Right lobe of liver (tissue), 6 donors: Measurements from ENCODE around the gene ADAP2. TPM values are rescaled to one million over a fixed set of nuclear protein-coding genes. Genes with fewer than 3 reads are reported as not detected.
"Not testable (repeated sequence)": the region's sequence is repeated elsewhere in the genome, so short reads cannot be mapped to it uniquely, and the experiment has no call there.

Source experiments
- ATAC-seq, 4 donors: fragments of 200-7000 bp; cut with Tn5 transposase; one replicate each; pipeline ENCODE4 v1.9.1; 2020; ENCODE audit warnings: mild to moderate bottlenecking in 4 of 4, moderate library complexity in 4 of 4
- DNase-seq, 3 donors: peaks; one replicate each; pipeline ENCODE4 v3.0.0-alpha.2; 2020
- H3K27ac ChIP-seq, 3 donors: fragments of 200-600 bp; one replicate each; pipeline ENCODE4 v1.8.0; 2022
- H3K27me3 ChIP-seq, 2 donors: fragments of 200-600 bp; one replicate each; pipeline ENCODE4 v1.8.0; 2022
- H3K36me3 ChIP-seq, 4 donors: fragments of 200-600 bp; sonication (generic) in 1 of 4; one replicate each; pipeline versions ENCODE4 v1.5.1 to v1.8.0; 2017 to 2022; ENCODE audit warnings: control low read depth in 1 of 4
- H3K4me1 ChIP-seq, 4 donors: fragments of 200-600 bp; sonication (generic) in 1 of 4; one replicate each; pipeline versions ENCODE4 v1.5.1 to v1.8.0; 2017 to 2022; ENCODE audit warnings: control low read depth in 1 of 4
- H3K4me3 ChIP-seq, 3 donors: fragments of 200-600 bp; one replicate each; pipeline ENCODE4 v1.8.0; 2022
- H3K9me3 ChIP-seq, 4 donors: fragments of 200-600 bp; sonication (generic) in 1 of 4; one replicate each; pipeline versions ENCODE4 v1.5.1 to v1.8.0; 2017 to 2022; ENCODE audit warnings: control low read depth in 1 of 4
- POLR2A ChIP-seq: fragments of 450-650 bp; IDR thresholded peaks from one replicate; pipeline ENCODE4 v1.6.1; 2017; ENCODE audit warnings: antibody characterized with exemption, mild to moderate bottlenecking
- WGBS: methylation state at CpG from one replicate; pipeline ENCODE4 v1.1.6; 2018; ENCODE audit warnings: low coverage, low lambda C conversion rate; ENCODE audit not compliant: insufficient coverage; ENCODE audit errors: missing lambda C conversion rate; 5-methylcytosine and 5-hydroxymethylcytosine counted together
- intact Hi-C, 2 donors: fragments of 100-400 bp; cut with DNase I; formaldehyde crosslinking; loops; one replicate each; pipeline versions ENCODE4 v1.11.2 to v1.14.1; 2022
- total RNA-seq, 6 experiments: library from RNA; depleted of rRNA in 2 of 6; stranded (reverse); fragments of >200 nt in 2 of 6; fragmentation: NEBNext Ultra II Directional in 3 of 6; extraction: Animal tissue kit (Norgen Biotek cat#: 25700) in 3 of 6; gene quantifications; one replicate each; pipeline versions ENCODE4 v1.1.0 to v1.2.4, GENCODE V29; 2016 to 2023
- TF ChIP-seq, protein P1 (sequence below), 4 donors: fragments of 200-600 bp in 3 of 4; fragments of 450-650 bp in 1 of 4; IDR thresholded peaks; one replicate each; pipeline versions ENCODE4 v1.5.1 to v1.8.0; 2016 to 2022; ENCODE audit warnings: antibody characterized with exemption in 4 of 4, mild to moderate bottlenecking in 2 of 4
- donor health status: DM: no; HTN: yes; CAD: no.
- donor health status: DM: no; HTN: no; CAD: no.
- donor health status: DM: no; HTN: no; CAD: no.
- donor health status: DM: no; HTN: yes; CAD: no.
- donor health status: DM: no; HTN: yes; CAD: no.

The ADAP2 gene
- total RNA-seq, 6 experiments from 2014 or later: 5.4 to 13.2 (median 8.1) TPM

DNA sequence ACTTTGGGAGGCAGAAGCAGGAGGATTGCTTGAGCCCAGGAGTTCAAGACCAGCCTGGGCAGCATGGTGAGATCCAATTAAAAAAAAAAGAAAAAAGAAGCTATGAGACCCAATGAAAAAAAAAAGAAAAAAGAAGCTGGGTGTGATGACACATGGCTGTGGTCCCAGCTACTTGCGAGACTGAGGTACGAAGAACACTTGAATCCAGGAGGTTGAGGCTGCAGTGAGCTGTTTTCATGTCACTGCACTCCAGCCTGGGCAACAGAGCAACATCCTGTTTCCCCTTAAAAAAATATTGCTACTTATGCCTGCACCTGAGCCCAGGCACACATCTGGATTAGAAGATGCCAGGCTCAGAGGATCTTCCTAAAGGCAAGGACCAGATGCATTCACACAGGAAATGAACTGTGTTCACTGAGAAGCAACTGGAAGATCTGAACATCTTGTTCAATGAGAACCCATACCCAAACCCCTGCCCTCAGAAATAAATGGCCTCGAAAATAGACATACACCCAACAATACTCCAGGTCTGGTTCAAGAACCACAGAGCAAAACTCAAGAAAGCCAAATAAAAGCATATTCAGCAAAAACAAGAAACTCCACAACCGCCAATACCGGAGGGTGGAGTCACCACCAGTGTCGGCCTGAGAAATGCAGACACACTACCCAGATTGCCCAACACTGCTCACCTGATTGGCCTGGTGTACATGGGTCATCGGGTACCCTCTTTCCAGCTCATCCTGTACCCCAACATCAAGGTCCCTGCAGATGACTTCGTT lies 53.5 kb downstream of the ADAP2 start:
- Histone ChIP-seq H3K4me1 (peaks cover 0 to 12% (median 0%) of the 10 kb centered on the region in 4 donors), H3K36me3 (no peaks in the 10 kb centered on the region), H3K9me3 (no peaks in the 10 kb centered on the region), H3K27me3 (no peaks in the 10 kb centered on the region), H3K27ac (no peak overlapping the region), H3K4me3 (no peak overlapping the region)
- intact Hi-C loops: no loop called here
- 80% methylated on average over 8 of the region's 8 CpGs for WGBS
- TF ChIP-seq, protein P1, sequence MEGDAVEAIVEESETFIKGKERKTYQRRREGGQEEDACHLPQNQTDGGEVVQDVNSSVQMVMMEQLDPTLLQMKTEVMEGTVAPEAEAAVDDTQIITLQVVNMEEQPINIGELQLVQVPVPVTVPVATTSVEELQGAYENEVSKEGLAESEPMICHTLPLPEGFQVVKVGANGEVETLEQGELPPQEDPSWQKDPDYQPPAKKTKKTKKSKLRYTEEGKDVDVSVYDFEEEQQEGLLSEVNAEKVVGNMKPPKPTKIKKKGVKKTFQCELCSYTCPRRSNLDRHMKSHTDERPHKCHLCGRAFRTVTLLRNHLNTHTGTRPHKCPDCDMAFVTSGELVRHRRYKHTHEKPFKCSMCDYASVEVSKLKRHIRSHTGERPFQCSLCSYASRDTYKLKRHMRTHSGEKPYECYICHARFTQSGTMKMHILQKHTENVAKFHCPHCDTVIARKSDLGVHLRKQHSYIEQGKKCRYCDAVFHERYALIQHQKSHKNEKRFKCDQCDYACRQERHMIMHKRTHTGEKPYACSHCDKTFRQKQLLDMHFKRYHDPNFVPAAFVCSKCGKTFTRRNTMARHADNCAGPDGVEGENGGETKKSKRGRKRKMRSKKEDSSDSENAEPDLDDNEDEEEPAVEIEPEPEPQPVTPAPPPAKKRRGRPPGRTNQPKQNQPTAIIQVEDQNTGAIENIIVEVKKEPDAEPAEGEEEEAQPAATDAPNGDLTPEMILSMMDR (IDR thresholded peaks at IDR 0.05): no peak
- no peak for TF ChIP-seq POLR2A
- ATAC-seq (no peak), DNase-seq (peak in 1 of 3 donors; percentile 39)

DNA sequence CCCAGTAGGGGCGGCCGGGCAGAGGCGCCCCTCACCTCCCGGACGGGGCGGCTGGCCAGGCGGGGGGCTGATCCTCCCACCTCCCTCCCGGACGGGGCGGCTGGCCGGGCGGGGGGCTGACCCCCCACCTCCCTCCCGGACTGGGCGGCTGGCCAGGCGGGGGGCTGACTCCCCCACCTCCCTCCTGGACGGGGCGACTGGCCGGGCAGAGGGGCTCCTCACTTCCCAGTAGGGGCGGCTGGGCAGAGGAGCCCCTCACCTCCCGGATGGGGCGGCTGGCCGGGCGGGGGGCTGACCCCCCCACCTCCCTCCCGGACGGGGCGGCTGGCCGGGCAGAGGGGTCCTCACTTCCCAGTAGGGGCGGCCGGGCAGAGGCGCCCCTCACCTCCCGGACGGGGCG lies 58.2 kb downstream of the ADAP2 start:
- no CpG with 5 or more reads among the region's 33 CpGs for WGBS
- H3K9me3 ChIP-seq, H3K4me3 ChIP-seq, H3K4me1 ChIP-seq, H3K27ac ChIP-seq, intact Hi-C loops, DNase-seq, H3K27me3 ChIP-seq, H3K36me3 ChIP-seq, ATAC-seq: not testable (repeated sequence)

DNA sequence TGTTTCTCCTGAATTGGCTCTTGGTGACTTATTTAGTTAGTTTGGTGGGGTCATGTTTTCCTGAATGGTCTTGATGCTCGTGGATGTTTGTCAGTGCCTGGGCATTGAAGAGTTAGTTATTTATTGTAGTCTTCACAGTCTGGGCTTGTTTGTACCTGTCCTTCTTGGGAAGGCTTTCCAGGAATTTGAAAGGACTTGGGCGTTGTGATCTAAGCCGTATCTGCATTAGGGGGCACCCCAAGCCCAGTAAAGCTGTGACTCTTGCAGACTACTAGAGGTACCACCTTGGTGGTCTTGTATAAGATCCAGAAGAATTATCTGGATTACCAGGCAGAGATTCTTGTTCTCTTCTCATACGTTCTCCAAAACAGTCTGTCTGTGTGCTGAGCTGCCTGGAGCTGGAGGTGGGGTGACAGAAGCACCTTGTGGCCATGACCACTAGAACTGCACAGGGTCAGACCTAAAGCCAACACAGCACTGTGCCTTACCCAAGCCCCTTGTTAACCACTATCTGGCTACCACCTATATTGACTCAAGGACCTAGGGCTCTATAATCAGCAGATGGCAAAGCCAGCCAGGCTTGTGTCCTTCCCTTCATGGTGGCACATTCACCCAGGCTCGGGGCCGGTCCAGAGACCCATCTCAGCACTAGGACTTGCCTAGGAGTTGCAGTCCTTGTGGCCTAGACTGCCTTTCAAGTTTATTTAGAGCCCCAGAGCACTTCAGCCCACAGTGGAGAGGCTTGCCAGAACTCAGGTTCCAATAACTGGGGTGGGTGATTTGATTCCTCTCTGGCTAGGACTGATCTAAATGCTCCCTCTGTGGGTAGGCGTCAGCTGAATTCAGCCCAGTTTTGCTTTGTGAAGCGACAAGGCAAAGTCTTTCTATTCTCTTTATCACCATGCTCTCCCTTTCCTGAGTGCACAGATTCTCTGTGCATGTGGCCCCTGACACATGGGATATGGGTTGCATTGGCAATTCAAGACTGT lies 60.1 kb downstream of the ADAP2 start:
- H3K36me3 ChIP-seq: no peaks in the 10 kb centered on the region
- 76% methylated on average over 5 of the region's 8 CpGs for WGBS

DNA sequence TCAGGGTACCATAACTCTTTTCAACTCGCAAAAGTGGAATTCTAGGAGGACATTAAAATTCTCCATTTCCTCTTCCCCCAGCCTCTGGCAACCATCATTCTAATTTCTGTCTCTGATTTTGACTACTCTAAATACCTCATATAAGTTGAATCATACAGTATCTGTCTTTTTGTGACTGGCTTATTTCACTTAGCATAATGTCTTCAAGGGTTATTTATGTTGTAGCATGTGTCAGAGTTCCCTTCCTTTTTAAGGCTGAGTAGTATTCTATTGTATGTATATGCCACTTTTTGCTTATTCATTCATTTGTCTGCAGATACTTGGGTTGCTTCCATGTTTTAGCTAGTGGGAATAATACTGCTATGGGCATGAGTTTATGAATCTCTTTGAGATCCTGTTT lies 61.1 kb downstream of the ADAP2 start:
- Histone ChIP-seq H3K27ac (no peak overlapping the region), H3K4me3 (no peak overlapping the region), H3K4me1 (no peaks in the 10 kb centered on the region), H3K9me3 (no peaks in the 10 kb centered on the region), H3K27me3 (no peaks in the 10 kb centered on the region), H3K36me3 (no peaks in the 10 kb centered on the region)
- 71% methylated on average over 1 of the region's 1 CpG for WGBS
- intact Hi-C loops: no loop called here
- ATAC-seq: no peak
- TF ChIP-seq, protein P1 (IDR thresholded peaks at IDR 0.05): no peak
- TF ChIP-seq POLR2A: no peak
- DNase-seq: no peak

More for the DNA sequence above, 60.1 kb downstream of the ADAP2 start:
- Histone ChIP-seq H3K27ac (no peak overlapping the region), H3K4me1 (no peaks in the 10 kb centered on the region), H3K4me3 (no peak overlapping the region), H3K9me3 (no peaks in the 10 kb centered on the region), H3K27me3 (no peaks in the 10 kb centered on the region)
- TF ChIP-seq, protein P1 (IDR thresholded peaks at IDR 0.05): no peak
- no peak for TF ChIP-seq POLR2A
- intact Hi-C loops: no loop called here
- ATAC-seq: peak in 1 of 4 donors; percentile 14
- no peak for DNase-seq

DNA sequence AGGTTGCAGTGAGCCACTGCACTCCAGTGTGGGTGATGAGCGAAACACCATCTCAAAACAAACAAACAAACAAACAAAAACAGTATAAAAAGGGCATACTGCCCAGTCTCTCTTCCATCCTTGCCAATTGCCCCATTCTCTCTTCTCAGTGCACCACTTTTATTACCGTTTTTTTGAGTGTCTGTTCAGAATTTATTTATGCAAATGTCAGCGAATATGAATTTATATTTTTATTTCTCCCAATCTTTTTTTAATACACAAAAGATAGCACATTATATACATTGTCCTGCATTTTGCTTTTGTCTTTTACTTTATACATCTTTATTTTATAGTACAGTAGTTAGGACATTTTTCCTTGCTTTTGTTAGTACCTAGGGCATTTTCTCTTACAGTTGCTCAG lies 68.7 kb downstream of the ADAP2 start:
- Histone ChIP-seq H3K27me3 (no peaks in the 10 kb centered on the region), H3K4me3 (no peak overlapping the region), H3K27ac (no peak overlapping the region), H3K9me3 (no peaks in the 10 kb centered on the region), H3K36me3 (peaks cover 0 to 6% (median 0%) of the 10 kb centered on the region in 4 donors), H3K4me1 (no peaks in the 10 kb centered on the region)
- DNase-seq (no peak), ATAC-seq (no peak)
- intact Hi-C loops: no loop called here
- 73% methylated on average over 3 of the region's 3 CpGs for WGBS
- TF ChIP-seq, protein P1 (IDR thresholded peaks at IDR 0.05): no peak
- TF ChIP-seq POLR2A: no peak
